ENCODE data around the gene PPM1N.

Gene PPM1N, protein sequence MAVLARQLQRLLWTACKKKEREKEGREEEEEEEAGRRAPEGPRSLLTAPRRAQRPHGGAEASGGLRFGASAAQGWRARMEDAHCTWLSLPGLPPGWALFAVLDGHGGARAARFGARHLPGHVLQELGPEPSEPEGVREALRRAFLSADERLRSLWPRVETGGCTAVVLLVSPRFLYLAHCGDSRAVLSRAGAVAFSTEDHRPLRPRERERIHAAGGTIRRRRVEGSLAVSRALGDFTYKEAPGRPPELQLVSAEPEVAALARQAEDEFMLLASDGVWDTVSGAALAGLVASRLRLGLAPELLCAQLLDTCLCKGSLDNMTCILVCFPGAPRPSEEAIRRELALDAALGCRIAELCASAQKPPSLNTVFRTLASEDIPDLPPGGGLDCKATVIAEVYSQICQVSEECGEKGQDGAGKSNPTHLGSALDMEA
- total RNA-seq = 2.5 to 3.7 reads per million in 2 donors

DNA sequence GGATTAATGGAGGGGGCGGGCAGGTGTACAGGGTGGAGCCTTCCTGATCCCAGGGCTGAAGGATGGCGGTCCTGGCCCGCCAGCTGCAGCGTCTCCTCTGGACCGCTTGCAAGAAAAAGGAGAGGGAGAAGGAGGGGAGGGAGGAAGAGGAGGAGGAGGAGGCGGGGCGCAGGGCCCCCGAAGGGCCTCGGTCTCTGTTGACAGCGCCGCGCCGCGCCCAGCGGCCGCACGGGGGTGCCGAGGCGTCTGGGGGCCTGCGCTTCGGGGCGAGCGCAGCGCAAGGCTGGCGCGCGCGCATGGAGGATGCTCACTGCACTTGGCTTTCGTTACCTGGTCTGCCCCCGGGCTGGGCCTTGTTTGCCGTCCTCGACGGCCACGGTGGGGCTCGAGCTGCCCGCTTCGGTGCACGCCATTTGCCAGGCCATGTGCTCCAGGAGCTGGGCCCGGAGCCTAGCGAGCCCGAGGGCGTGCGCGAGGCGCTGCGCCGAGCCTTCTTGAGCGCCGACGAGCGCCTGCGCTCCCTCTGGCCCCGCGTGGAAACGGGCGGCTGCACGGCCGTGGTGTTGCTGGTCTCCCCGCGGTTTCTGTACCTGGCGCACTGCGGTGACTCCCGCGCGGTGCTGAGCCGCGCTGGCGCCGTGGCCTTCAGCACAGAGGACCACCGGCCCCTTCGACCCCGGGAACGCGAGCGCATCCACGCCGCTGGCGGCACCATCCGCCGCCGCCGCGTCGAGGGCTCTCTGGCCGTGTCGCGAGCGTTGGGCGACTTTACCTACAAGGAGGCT is at the start of gene PPM1N:
Gene PPM1N (plus strand): TSS at position 33 of the 785 bp plus-strand sequence. CDS start 30 bp downstream, at position 63.
- DNase-seq = peak; percentile 49

DNA sequence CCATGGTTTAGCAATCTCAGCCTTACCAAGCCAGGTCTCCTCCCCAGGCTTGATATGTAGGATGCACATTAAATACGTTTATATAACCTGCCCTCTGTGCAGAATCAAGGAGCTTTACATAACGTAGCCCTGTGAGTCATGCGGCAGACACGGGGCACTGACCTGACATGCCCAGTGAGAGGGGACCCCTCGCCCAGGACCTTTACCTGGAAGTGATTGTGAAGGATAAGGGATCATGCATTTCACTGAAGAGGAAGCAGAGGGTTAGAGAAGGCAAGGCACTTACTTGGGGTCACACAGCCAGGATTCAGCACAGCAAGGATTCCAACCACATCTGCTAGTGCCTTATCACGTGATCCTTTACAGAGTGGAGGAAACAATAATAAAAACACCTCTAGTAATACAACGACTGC is 49.4 kb upstream of the PPM1N start:
- no peak for DNase-seq

DNA sequence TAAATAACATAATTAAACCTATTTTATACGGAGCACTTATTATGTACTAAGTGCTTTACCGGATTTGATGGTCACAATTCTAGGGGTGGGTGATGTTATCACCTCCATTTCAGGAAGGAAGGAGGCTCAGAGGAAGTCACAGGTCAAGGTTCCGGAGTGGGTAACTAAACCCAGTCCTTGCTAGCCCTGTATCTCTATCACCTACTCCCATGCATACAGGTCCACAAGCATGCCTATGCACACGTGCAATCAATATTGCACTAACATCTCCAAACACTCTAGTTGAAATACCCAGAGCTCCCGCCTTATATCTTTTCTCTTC is 48.3 kb upstream of the PPM1N start:
- DNase-seq = no peak

DNA sequence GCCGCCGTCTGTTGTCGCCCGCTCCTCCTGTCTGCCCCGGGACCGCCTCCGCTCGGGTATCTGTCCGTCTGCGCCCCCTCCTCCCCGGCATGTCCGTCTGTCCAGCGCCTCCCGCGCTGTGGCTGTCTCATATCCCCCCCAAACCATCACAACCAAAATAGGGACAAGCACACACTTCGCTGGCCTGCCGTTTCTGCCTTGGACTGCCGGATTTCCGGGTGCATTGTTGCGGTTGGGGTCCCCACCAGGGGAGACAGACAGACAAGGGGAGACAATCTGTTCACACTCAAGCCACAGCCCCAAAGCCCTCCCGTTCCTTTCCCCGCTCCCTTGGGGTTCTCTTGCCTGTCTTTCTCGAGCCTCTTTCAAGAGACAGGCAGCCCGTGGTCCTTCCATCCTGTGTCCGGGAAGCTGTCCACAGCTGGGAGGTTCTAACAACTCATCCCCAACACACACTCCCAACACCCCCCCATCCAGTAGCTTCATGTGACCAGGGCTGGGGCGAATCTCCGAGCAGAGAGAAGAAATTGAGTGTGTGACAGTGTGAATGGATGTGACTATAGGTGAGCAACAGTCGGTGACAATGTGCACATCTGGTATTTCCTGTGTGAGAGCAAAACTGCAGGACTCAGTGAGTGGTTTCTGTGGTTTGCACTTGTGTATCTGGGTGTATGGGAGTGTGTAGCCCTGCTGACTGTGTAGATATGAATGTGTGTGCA is 47.0 kb upstream of the PPM1N start:
- no peak for DNase-seq

DNA sequence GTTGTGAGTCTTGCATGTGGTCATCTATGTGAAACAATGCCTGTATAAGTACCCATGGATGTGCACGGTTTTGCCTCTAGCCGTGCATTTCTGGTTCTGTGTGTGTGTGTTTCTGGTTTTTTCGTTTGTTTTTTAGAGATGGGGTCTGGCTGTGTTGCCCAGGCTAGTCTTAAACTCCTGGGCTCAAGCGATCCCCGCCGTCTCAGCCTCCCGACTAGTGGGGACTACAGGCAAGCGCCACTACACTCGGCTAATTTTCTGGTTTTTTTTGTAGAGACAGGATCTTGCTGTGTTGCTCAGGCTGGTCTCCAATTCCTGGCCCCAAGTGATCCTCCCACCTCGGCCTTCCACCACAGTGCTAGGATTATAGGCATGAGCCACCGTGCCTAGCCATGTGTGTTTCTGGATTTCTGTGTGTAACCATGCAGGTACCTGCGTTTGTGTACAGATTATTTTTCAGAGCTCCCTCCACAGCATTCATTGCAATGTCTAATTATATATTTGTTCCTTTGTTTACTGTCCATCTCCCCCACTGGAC is 46.3 kb upstream of the PPM1N start:
- DNase-seq = no peak

DNA sequence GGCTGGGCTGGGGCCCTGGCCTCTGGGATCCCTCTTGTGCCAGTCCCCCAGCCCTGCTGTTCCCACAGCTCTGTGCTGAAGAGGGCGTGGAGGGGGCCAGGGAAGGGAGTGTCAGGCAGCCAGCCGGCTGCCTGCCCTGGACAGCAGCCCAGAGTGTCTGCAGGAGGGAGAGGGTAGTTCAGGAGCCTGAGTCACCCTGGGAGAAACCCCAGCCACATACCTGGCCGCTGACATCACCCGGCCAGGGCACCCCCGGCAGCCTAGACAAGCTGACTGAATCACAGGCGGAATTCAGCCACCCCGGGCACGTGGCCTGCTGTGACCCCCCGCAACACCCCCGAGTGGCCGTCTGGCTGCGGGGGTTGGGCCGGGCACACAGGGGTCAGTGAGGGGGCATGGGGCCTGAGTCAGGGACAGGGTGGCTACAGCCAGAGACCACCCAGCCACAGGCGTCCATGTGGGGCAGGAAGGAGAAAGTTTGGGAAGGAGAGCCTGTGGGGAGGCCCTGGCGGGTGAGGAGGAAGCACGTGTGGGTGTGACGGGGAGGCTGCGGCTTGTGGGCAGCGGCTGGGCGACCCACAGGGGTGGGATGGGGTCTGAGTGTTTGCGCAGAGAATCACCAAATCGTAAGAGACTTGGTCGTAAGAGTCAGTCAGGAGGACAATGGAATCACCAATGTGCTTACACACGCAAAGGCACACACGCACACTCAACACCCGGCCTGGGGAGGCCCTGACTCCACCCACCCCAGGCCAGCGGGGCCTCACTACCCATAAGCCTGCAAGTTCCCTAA is 42.3 kb upstream of the PPM1N start:
- DNase-seq = peak; percentile 84

DNA sequence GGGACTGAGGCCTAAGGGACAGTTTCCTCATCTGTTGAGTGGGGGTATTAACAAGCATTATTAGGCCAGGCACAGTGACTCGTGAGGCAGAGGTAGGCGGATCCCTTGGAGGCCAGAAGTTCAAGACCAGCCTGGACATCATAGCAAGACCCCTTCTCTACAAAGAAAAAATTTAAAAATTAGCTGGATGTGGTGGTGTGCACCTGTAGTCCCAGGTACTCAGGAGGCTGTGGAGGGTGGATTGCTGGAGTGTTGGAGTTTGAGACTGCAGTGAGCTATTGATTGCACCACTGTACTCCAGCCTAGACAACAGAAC is 41.8 kb upstream of the PPM1N start:
- DNase-seq = no peak

DNA sequence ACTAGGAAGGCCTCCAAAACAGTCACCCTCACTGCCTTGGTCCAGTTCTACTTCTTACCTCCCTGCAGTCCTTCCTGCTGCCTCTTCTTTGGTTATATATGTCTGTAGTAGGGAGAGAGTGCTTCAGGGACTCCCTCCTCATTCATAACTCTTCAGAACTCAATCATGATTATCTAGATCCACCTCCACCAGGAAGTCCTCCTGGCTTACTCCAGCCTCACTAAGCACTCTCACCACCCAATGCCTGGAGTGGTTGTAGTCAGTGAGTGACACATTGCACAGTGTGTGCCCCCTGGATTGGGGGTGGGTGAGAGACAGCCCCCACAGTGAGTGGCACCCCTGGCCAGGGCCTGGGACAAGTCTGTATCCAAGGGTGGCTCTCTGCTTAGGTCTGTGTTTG is 40.5 kb upstream of the PPM1N start:
- no peak for DNase-seq

DNA sequence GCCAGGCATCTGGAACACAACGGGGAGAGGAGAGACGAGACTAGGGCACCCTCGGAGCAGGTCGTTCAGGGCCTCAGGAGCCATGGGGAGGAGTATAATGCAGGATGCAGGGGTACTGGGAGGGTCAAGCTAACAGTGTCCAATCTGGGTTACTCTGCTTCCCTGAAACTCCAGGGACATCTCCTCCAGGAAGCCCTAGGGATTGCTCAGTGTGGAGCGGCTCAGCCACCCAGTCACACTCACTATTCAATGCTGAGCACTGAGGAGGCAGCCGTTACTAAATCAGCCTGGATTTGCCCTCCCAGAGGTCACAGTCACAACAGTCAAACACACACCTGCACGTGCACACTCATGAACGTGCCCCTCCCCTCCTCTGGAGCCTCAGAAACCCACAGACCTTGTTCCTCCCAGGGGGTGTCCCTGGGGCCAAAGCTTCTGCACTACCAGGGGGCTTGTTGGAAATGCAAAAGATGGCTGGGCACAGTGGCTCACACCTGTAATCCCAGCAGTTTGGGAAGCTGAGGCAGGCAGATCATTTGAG is 37.4 kb upstream of the PPM1N start:
- DNase-seq = no peak

DNA sequence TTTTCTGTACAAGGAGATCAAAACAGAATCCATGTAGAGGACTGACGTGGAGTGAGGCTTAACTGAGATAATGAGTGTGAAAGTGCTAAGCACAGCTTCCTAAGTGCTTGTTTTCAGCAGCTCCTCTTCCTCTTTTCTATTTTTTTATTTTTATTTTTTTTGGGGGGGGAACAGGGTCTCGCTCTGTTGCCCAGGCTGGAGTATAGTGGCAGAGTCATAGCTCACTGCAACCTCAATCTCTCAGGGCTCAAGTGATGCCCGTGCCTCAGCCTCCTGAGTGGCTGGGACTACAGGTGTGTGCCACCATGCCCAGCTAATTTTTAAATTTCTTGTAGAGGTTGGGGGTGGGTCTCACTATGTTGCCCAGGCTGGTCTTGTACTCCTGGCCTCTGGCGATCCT is 36.1 kb upstream of the PPM1N start:
- DNase-seq = no peak

DNA sequence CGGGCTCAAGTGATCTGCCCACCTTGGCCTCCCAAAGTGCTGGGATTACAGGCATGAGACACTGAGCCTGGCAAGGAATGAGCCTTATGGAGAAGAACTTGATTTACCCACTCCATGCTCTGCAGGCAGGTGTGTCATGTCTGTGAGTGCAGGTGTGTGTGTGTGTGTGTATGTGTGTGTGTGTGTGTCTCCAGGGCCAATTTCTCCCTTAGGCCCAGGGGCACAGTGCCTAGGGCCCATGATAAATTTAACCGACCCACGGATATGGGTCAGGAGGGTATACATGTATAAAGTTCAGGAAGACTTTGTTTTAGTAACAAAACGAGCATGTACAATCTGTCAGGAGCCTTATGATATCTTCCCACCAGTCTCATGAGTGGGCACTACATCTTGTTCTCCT is 35.0 kb upstream of the PPM1N start:
- DNase-seq = no peak

DNA sequence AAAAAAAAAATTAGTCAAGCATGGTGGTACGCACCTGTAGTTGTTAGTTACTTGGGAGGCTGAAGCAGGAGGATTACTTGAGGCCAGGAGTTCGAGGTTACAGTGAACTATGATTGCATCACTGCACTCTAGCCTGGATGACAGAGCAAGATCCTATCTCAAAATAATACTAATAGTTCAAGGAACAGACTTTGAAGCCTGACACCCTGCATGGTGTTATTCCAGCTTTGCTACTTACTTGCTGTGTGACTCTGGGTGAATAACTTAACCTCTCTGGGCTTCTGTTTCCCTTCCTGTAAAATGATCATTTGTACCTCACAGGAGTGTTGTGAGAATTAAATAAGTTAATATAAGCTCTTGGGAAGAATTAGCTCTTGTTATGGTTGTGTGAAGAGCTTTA is 34.0 kb upstream of the PPM1N start:
- no peak for DNase-seq

DNA sequence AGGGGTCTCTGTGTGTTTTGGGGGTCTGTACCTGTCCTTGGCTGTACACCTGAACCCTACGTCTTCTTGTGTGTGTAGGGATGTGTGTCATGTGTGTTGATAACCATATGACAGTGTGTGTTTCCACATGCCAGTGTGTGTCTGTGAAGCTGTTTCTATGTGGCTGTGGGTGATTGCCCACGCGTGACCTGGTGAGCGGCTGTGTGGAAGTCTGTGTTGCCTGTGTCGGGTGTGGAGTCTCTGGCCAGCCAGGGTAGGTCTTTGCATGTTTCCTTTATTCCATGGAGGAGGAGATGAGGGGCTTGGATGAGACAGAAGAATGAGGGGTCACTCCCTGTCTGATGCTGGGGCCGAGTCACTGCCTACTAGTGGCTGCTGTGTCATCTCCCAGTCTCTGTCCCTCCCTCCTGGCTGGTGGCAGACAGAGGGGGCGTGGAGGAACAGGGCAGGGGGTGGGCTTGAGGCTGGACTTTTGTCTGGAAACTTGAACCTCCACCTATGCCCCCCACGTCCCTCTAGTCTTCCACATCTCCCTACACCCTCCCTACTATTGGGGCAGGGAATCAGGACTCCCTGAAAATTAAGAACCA is 33.3 kb upstream of the PPM1N start:
- DNase-seq = no peak

DNA sequence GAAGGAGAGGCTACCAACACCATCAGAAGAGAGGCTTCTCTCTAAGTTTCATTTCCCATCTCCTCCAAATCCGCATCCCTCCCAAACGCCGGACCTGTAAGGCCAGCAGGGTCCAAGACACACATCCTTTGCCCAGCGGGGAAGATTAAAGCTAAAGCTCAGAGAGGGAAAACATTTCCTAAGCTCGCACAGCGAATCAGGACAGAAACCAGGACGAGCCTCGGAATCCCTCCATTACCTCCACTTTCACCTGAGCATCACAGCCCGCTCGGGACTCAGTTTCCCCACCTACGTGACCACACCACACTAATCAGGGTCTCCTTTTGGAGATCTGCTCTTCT is 31.2 kb upstream of the PPM1N start:
- no peak for DNase-seq

DNA sequence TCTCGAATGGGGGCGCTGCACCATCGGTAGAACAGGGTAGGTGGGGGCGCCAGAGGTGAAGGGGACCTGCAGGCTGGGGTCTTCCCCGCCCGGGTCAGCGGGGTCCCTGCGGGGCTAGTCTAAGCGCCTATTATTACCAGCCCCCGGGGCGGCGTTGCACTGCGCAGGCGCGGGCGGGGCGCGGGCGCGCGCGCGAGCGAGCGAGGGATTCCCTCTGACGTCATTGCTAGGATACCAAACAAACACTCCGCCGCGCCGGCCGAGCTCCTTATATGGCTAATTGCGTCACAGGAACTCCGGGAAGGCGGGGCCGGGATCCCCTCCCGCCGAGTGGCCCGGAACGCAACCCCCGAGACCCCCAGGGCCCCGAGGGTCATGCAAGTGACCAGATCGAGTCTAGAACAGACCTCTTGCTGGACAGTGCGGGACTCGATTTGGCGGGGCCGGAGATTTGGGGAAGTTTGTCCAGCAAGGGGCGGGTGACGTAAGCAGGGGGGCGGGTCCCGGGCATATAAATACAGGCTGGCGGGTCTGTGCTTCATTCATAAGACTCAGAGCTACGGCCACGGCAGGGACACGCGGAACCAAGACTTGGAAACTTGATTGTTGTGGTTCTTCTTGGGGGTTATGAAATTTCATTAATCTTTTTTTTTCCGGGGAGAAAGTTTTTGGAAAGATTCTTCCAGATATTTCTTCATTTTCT is 30.6 kb upstream of the PPM1N start, which contains the start of gene FOSB:
Gene FOSB (plus strand): TSS at position 541 of the 703 bp plus-strand sequence. CDS start 591 bp downstream, outside the sequence.
- DNase-seq = peak; percentile 89

DNA sequence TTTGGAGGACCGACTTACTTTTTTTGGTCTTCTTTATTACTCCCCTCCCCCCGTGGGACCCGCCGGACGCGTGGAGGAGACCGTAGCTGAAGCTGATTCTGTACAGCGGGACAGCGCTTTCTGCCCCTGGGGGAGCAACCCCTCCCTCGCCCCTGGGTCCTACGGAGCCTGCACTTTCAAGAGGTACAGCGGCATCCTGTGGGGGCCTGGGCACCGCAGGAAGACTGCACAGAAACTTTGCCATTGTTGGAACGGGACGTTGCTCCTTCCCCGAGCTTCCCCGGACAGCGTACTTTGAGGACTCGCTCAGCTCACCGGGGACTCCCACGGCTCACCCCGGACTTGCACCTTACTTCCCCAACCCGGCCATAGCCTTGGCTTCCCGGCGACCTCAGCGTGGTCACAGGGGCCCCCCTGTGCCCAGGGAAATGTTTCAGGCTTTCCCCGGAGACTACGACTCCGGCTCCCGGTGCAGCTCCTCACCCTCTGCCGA is 30.0 kb upstream of the PPM1N start:
- DNase-seq = peak; percentile 35

DNA sequence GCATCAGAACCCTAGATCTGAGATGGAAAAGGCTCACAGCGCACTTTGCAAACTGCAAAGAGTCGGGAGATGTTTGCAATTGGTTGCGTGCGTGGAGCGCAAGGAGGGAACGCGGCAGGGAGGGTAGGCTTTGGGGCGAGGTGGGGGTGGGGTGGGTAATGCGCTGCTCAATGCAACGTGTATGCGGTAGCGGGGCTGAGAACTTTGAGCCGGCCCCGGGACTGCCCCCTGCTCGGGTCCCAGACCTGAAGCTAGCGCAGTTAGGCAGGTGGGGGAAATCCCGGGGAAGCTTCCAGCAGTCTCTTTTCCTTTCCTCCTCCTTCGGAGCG is 29.5 kb upstream of the PPM1N start:
- DNase-seq = no peak

DNA sequence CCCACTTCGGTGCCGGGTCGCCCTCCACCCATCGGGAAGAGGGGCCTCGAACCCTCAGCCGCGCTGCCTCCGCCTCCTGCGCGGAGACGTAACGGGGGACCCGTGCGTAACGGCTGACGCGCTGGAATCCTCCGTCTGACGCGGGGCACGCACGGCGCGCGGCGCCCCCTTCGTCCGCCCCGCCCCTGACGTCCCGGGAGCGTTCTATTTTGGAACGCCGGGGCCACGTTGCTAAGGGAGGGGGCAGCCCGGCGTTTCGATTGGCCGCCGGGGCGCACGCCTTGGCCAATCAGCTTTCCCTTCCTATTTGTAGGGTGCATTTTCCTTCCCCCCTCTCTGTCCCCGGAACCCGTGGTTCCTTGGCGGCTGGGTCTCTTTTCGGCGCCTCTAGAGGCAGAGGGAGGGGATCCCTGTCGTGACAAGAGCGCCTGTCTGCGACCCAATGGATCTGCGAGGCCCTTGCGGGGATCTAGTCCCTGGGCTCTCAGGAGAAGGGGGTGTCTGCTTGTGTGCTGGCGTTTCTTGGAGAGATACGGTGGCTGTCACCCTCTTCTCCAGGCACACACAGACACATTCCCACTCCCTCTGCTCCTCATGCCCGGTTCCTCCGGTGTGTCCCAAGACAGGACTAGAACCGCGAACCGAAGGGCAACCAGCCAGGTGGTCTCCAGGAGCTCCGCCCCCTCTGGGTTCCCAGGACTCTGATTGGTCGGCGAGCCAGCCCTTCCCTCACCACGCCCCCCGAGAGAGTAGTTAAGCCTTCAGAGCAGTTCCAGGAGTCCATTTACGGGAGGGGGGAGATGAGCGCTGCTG is 28.9 kb upstream of the PPM1N start:
- peak; percentile 79 for DNase-seq

DNA sequence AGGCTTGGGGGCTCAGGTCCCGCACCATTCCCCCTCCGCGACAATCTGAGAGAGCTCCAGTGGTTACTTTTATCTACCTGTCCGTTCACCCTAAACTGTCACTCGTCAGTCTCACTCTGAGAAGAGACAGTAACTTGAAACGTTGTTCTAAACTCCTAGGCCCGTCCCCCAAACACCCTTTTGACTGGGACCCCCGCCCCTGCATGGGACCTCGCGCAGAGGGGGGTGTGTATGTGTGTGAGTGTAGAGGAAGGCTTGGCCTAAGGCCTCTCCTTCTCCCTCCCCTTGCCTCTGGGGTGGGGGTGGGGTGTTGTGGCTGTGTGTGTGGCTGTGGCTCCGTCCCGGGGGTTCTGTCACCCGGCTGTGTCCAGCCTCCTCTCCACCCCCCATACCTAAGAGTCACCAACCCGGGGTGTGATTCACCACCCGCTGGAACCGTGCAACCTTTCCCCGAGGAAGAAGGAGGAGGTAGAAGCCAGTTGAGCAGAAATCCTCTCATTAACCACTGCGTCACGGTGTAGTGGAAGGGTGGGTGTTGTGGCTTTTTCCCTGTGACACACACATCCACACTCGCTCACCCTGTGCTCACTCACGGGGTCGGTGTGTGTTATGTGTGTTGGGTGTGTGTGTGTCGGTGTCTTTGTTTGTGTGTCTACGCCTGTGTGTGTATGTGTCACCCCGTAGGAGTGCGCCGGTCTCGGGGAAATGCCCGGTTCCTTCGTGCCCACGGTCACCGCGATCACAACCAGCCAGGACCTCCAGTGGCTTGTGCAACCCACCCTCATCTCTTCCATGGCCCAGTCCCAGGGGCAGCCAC is 28.1 kb upstream of the PPM1N start:
- DNase-seq = no peak

DNA sequence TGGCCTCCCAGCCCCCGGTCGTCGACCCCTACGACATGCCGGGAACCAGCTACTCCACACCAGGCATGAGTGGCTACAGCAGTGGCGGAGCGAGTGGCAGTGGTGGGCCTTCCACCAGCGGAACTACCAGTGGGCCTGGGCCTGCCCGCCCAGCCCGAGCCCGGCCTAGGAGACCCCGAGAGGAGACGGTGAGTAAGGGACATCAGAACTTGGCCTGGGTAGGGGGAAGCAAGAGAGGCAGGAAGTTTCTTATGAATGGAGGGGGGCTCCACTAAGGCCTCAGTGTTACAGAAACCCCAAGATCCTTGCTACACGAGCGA is 27.5 kb upstream of the PPM1N start:
- peak; percentile 28 for DNase-seq
